Ishikawa (cell line): ENCODE data around the gene VIPR2.

Experiments used
- CEBPB ChIP-seq: IDR thresholded peaks from 2 replicates; pipeline ENCODE4 v1.6.1; 2012
- CREB1 ChIP-seq: IDR thresholded peaks from 2 replicates; pipeline ENCODE4 v1.6.1; 2012; ENCODE audit warnings: low read depth
- EP300 ChIP-seq: IDR thresholded peaks from 2 replicates; pipeline ENCODE4 v1.6.1; 2012; ENCODE audit warnings: borderline replicate concordance
- MAX ChIP-seq: IDR thresholded peaks from 2 replicates; pipeline ENCODE4 v1.6.1; 2012
- RAD21 ChIP-seq: IDR thresholded peaks from 2 replicates; pipeline ENCODE4 v1.6.1; 2012; ENCODE audit warnings: low read depth
- REST ChIP-seq: IDR thresholded peaks from 2 replicates; pipeline ENCODE4 v1.6.1; 2012; ENCODE audit warnings: low read depth, mild to moderate bottlenecking
- TAF1 ChIP-seq: IDR thresholded peaks from 2 replicates; pipeline ENCODE4 v1.6.1; 2012; ENCODE audit warnings: low read depth, mild to moderate bottlenecking
- TCF12 ChIP-seq: IDR thresholded peaks from 2 replicates; pipeline ENCODE4 v1.6.1; 2012; ENCODE audit warnings: low read depth
- TEAD4 ChIP-seq: IDR thresholded peaks from 2 replicates; pipeline ENCODE4 v1.6.1; 2012
- ZBTB7A ChIP-seq: IDR thresholded peaks from 2 replicates; pipeline ENCODE4 v1.6.1; 2012; ENCODE audit warnings: low read depth

- TF ChIP-seq RAD21 = no peak
- TF ChIP-seq TEAD4 = no peak
- TF ChIP-seq TAF1 = no peak
- TF ChIP-seq MAX = no peak
- TF ChIP-seq REST = no peak
- no peak for TF ChIP-seq CEBPB
- no peak for TF ChIP-seq CREB1
- no peak for TF ChIP-seq TCF12
- no peak for TF ChIP-seq EP300
- TF ChIP-seq ZBTB7A = no peak
Observed at GRCh38 chr7:159146084-159146858, 1.6 kb upstream of the VIPR2 start.
